Measurements from ENCODE around the gene FAM107B.

Gene FAM107B

DNA sequence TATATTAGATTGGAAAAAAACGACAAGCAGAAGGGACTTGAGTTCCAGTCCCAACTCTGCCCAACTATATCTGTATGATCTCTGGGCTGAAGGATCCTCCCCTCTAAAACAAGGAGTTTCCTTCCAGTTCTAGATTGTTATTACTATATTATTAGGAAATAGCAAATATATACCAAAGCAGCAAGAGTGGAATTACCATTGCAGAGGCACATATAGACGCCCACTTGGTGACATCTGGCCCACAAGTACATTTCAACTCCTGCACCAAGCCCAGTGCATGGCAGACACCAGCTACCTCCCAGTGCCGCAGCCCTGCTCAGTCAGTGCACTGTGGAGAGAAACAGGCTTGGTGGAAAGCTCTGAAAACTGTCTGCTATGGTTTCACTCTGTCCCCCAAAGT is 201.9 kb downstream of the FAM107B start:
- no peak for DNase-seq

- peak; percentile 29 for DNase-seq
Measured at GRCh38 chr10:14571866-14572507, 202.7 kb downstream of the FAM107B start.

DNA sequence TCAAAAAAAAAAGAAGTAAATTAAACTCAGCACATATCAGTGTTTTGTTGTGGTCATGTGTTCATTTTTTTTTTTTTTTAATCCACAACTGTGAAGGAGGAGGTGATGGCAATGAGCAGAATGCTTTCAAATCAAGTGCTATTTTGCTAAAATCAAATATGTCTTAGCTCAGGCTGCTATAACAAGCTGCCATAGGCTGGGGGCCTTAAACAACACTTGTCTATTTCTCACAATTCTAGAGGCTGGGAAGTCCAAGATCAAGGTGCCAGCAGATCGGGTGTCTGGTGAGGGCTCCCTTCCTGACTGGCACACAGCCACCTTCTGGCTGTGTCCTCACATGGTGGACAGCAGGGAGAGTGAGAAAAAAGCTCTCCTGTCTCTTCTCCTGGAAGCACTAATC is 203.9 kb downstream of the FAM107B start:
- no peak for DNase-seq

- no peak for DNase-seq
Measured at GRCh38 chr10:14569274-14570060, 205.2 kb downstream of the FAM107B start.

GRCh38 chr10:14567421-14567820 is 207.3 kb downstream of the FAM107B start:
- no peak for DNase-seq

GRCh38 chr10:14566498-14566897 is 208.2 kb downstream of the FAM107B start:
- no peak for DNase-seq

GRCh38 chr10:14565199-14565598 is 209.5 kb downstream of the FAM107B start:
- no peak for DNase-seq

GRCh38 chr10:14564268-14564744 is 210.4 kb downstream of the FAM107B start:
- no peak for DNase-seq

DNA sequence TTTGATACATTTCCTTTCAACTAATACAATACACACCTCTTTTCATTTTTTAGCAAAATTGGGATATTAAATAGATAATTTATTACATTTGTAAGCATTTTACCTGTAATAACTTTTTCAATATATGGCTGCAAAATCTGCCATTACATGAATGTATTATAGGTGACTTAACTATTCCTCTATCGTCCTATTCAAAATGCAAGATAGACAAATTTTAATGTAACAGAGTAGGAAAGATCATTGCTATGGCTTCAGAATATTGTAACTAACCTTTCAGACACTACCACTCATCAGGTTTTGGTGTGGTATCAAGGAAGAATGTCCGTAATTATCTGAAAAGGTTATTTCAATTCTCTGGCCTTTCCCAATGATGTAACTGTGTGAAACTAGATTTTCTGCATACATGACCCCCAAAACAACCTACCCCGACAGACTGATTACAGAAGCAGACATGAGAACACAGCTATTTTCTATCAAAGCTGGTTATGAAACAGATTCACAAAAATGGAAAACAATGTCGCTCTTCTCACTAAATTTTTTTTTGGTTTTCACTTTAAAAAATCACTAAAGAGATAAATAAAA is 211.2 kb downstream of the FAM107B start:
- no peak for DNase-seq

- no peak for DNase-seq
Measured at GRCh38 chr10:14563076-14563336, 211.7 kb downstream of the FAM107B start.

DNA sequence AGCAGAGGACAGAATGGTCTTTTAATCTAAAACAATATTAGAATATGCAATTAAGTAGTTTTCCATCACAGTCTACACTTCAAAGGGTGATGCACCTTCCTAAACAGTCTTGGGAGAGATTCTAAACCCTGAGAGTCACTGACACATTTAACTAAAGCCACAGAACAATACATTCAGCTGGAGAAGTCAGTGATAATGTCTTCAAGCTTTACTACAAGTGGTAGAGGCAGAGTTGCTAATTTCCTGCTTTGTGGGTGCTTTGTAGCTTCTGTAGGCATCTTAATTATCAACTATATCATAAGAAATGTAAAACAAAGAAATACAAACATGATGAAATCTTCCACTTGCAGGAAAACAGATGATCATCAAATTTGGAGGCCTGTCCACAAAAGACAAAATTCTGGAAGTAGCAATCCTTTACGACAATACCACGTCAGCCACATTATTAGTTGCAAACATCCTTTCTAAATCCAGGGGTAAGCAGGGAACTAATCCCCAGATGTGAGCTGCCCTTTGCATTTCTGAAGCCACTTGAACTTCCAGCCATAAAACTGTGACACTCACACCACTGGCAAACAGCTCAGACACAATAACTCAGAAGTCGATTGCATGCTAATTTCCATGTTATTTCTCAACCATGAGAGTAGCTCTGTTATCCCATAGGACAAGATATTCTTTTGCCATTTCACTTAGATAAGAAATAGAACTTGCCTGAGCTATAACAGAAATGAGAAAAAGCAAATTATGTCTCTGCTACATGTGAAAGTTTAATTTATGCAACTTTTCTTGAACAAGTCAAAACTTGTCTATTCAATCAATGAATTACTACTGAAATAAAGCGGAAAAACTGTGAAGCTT is 212.2 kb downstream of the FAM107B start:
- no peak for DNase-seq

- no peak for DNase-seq
Measured at GRCh38 chr10:14560791-14561765, 213.6 kb downstream of the FAM107B start.

DNA sequence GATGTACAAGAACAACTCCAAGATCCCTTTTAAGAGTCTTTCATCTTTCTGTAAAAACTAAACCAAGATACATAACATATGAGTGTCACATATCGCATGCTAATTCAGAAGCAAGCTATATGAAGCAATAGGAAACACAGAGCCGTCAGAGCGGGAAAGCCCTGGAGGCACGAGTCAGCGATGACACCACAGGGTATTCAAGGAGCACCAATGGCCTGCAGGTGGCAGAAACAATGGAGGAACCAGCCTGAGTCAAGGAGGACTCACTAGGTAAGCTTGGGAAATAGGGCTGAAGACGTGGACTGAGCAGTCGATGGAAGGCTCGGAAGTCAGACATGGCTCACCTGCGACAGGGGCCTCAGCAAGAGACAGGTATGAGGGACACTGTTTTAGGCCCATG is 214.4 kb downstream of the FAM107B start:
- no peak for DNase-seq

DNA sequence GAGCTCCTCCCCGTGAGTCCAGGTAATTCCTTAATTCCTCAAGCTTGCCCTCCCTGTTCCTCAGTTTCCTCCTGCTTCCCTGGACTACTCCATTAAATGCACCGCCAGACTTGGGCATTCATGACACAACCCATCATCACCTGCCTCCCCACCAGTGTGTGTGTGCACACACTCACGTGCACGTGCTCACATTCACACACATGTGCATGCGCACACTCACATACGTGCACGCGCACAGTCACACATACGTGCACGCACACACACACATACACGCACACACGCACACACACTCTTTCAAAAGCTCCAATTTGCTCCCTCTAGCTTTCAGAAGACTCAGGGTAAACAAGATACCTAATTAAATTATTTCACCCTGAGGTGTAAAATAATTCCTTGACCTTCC is 216.7 kb downstream of the FAM107B start:
- DNase-seq: no peak

DNA sequence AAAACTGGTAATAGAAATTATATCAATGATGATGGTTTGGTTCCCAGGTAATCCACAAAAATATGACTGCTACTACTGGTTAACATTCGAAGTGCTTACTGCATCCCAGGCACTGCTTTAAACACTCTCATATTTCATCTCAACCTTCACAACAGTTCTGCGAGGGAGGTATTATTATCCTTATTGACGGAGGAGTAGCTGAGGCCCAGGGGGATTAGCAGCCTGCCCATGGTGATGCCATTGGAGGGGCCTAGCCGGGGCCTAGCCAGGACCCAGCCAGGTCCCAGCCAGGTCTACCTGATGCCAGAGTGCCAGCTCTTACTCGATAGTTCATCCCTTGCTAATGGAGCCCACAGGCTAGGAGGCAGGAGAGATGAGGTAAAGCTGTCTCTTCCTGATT is 217.1 kb downstream of the FAM107B start:
- no peak for DNase-seq

DNA sequence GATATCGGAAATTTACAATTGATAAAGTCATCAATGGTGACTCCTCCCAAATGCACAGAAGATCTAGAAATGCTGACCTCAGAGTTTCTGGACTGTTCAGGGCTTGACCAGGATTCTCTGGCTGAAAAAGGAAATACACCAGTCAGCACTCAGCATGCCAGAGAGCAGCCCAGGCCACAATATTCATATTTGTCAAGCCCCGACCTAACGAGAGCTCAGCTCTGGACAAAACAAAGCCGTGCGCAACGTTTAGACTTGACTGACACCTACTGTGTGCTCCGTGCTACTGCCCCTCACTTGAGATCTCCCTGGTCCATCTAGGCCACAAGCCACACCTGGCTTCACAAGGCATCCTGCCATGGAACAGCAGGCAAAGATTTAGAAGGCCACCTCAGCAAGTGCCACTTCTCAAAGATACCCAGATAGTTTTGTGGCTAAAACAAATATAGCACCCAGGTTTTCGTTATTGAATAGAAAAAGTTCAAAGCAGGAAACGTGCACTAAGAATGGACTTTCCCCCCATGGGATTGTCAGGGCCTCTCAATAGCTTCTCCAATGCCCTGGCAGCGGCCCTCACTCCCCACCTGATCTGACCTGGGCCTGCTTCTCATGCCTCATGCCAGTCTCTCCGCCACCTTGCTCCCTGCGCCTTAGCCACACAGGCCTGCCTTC is 218.3 kb downstream of the FAM107B start:
- DNase-seq: no peak

- no peak for DNase-seq
Measured at GRCh38 chr10:14555807-14556206, 218.9 kb downstream of the FAM107B start.

GRCh38 chr10:14554491-14555205 is 220.0 kb downstream of the FAM107B start:
- DNase-seq: no peak

- DNase-seq: no peak
Measured at GRCh38 chr10:14554091-14554490, 220.6 kb downstream of the FAM107B start.

DNA sequence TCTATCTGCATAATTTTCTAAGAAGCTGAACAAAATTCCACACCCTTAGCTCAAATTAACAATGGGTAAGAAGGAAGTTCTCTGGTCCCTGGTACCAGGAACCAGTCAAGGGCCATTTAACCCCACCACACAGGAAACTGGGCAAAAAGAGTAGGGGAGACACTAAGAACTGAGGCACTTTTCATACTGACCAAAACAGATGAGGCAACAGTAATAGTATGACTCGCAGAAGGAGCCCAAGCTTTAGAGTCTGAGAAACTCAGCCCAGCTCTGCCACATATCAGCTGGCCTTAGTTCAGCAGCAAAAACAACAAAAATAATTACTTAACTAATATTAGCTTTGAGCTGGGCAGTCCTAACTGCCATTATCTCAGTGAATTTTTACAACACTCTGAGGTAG is 221.2 kb downstream of the FAM107B start:
- DNase-seq: no peak

- no peak for DNase-seq
Measured at GRCh38 chr10:14552015-14552414, 222.7 kb downstream of the FAM107B start.

All from effector CD8-positive, alpha-beta T cell (primary cell).